ENCODE results near the gene ARPC1A. TPM values are rescaled to one million over a fixed set of nuclear protein-coding genes. Genes with fewer than 3 reads are reported as not detected.

The ARPC1A gene
- total and polyA plus RNA-seq, 8 donors = 92.7 to 158 (median 107) TPM

GRCh38 chr7:99371376-99371920 is 45.8 kb downstream of the ARPC1A start:
- Histone ChIP-seq H3K27ac (peak overlapping the region in 1 of 2 donors; percentile 63), H3K9me3 (no peaks in the 10 kb centered on the region), H3K36me3 (peaks cover 0 to 26% of the 10 kb centered on the region in 2 donors), H3K27me3 (no peaks in the 10 kb centered on the region), H3K4me3 (no peak overlapping the region), H3K4me1 (peaks cover 15 to 39% of the 10 kb centered on the region in 2 donors)
- intact Hi-C loops (cut with DNase I) = no loop called here
- TF ChIP-seq, protein P1, sequence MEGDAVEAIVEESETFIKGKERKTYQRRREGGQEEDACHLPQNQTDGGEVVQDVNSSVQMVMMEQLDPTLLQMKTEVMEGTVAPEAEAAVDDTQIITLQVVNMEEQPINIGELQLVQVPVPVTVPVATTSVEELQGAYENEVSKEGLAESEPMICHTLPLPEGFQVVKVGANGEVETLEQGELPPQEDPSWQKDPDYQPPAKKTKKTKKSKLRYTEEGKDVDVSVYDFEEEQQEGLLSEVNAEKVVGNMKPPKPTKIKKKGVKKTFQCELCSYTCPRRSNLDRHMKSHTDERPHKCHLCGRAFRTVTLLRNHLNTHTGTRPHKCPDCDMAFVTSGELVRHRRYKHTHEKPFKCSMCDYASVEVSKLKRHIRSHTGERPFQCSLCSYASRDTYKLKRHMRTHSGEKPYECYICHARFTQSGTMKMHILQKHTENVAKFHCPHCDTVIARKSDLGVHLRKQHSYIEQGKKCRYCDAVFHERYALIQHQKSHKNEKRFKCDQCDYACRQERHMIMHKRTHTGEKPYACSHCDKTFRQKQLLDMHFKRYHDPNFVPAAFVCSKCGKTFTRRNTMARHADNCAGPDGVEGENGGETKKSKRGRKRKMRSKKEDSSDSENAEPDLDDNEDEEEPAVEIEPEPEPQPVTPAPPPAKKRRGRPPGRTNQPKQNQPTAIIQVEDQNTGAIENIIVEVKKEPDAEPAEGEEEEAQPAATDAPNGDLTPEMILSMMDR (IDR thresholded peaks at IDR 0.05) = no peak
- ATAC-seq (no peak), DNase-seq (no peak)

DNA sequence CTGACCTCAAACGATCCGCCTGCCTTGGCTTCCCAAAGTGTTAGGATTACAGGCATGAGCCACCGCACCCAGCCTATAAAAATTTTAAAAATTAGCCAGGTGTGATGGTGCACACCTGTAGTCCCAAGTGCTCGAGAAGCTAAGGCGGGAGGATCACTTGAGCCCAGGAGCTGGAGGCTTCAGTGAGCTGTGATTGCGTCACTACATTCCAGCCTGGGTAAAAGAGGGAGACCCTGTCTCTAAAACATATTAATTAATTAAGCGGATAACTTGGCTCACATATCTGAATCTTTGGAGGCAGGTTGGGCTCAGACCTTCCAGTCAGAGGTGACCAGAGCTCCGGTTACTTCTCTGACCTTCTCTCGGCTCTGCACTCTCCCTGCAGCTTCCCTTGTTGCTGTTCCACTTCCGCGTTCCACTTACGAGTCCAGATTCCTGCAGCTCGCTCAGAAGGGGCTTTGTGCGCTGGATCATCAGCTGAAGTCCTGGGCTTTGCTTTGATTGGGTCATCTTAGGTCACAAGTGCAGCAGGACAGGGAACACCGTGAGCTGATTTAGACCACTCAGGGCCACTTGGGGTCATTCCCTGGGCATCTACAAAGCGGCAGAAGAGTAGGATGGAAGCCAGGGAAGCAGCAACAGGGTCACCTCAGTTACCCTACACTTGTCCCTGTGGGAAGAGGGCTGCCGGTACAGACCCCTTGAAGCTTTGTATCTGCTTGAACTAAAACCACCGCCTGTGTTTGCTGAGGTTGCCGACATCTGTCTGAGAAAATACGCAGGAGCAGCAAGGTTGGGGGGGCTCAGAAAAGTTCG is 46.8 kb downstream of the ARPC1A start:
- DNase-seq = peak in 1 of 4 donors; percentile 65
- no peak overlapping the region for H3K4me3 ChIP-seq

GRCh38 chr7:99373091-99374066 is 47.7 kb downstream of the ARPC1A start:
- Histone ChIP-seq H3K36me3 (peaks cover 0 to 29% of the 10 kb centered on the region in 2 donors), H3K27me3 (no peaks in the 10 kb centered on the region), H3K27ac (peak overlapping the region; percentile 89 to 97), H3K9me3 (no peaks in the 10 kb centered on the region), H3K4me1 (peaks cover 19 to 58% of the 10 kb centered on the region in 2 donors), H3K4me3 (peak overlapping the region; percentile 96 to 97)
- ATAC-seq (no peak), DNase-seq (no peak)
- TF ChIP-seq, protein P1 (IDR thresholded peaks at IDR 0.05) = no peak
- intact Hi-C loops (cut with DNase I) = no loop called here

More for the DNA sequence above, 46.8 kb downstream of the ARPC1A start:
- intact Hi-C loops (cut with DNase I) = no loop called here
- TF ChIP-seq, protein P1 (IDR thresholded peaks at IDR 0.05) = no peak
- peak overlapping the region; percentile 63 to 65 for H3K27ac ChIP-seq
- H3K36me3 ChIP-seq = peaks cover 0 to 26% of the 10 kb centered on the region in 2 donors
- ATAC-seq = peak; percentile 11
- no peaks in the 10 kb centered on the region for H3K9me3 ChIP-seq
- no peaks in the 10 kb centered on the region for H3K27me3 ChIP-seq
- peaks cover 19 to 49% of the 10 kb centered on the region in 2 donors for H3K4me1 ChIP-seq

DNA sequence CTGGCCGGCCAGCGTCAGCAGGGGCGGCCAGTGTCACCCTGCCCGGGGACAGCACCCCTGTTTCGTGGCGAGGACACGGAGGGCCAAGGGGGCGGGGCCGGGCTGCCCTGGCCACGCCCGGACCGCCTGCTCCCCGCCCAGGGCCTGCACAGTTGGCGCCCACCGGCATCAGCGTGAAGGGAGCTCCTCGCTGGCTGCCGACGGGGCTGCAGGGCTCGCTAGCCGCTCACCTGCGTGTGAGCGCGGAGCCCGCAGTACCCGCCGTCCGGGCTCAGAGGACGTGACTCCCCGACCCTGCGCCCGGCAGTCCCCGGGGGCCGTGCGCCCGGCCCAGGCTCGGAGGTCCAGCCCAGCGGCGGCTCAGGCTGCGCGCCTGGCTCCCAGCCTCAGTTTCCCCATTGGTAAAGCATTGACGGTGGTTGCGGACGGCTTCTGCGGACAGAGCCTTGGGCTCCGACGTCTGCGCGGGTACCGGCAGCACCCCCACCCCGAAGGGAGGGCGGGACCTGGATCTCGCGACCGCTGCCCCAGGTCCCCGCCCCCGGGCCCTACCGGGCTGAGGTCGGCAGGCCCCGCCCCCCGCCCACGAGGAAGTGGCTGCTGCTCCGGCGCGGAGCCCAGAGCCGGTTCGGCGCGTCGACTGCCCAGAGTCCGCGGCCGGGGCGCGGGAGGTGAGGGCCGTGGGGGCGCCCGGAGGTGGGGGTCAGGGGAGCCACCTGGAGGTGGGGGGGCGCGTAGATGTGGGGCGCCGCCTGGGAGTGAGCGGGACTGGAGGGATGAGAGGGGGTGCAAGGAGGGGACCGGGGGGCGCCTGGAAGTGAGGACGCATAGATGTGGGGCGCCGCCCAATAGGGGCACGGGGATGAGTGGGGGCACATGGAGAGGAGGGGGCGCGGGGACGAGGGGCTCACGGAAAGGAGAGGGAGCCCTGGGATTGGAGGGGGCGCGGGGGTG is 48.7 kb downstream of the ARPC1A start, which contains the start of gene ARPC1B:
ARPC1B (plus strand) TSS at position 620 of the 954 bp plus-strand sequence. CDS start 10,985 bp downstream, outside the sequence.
- intact Hi-C loops (cut with DNase I) = no loop called here
- peak within 1 kb of the TSS; percentile 89 to 97 for H3K27ac ChIP-seq
- TF ChIP-seq, protein P1 (IDR thresholded peaks at IDR 0.05) = no peak
- peaks cover 0 to 24% of the 10 kb centered on the region in 2 donors for H3K36me3 ChIP-seq
- peak within 1 kb of the TSS; percentile 96 to 97 for H3K4me3 ChIP-seq
- no peaks in the 10 kb centered on the region for H3K27me3 ChIP-seq
- H3K4me1 ChIP-seq = peaks cover 29 to 64% of the 10 kb centered on the region in 2 donors
- H3K9me3 ChIP-seq = no peaks in the 10 kb centered on the region
- ATAC-seq = peak; percentile 82
- DNase-seq = peak in 3 of 4 donors; percentile 58 to 98 (median 91)
